GM21526 (cell line): ENCODE results near the gene ADAMTS15.

Experiments used
- ATAC-seq: cut with Tn5 transposase; IDR thresholded peaks from one replicate; pipeline ENCODE4 v1.9.1; 2021; ENCODE audit warnings: moderate library complexity; ENCODE audit not compliant: unreplicated experiment, low FRiP score

The ADAMTS15 gene

DNA sequence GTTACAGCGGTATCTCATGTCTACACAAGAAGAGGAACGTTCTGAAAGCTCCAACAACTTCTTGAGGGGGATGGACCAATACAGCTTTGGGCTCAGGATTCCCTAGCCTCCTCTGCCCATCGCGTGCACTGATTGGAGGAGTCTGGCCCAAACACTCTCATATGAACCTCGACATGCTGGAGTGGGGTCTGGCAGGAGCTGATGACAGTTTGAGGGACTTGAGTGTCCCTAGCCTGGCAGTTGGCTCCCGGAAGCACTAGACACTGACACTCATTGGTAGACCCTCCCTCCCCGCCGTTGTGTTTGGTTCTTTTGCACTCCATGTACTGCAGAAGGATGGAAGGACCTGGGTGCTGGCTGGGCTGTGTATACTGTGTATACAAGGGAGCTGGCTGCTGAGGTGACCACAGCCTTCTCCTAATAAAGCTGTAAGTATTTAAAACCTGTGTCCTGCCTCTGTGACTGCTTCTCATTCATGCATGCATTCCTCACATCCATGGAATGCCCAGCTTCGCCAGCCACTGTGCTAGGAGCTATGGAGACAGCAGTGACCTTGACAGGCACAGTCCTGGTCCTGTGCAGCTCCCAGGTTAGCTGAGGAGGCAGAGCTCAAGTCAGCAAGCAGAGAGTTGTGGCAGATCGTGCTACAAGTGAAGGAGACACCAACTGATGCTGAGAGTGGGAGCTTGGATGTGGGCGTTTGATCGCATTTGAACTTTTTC lies 27.9 kb downstream of the ADAMTS15 start:
- ATAC-seq, result no peak

DNA sequence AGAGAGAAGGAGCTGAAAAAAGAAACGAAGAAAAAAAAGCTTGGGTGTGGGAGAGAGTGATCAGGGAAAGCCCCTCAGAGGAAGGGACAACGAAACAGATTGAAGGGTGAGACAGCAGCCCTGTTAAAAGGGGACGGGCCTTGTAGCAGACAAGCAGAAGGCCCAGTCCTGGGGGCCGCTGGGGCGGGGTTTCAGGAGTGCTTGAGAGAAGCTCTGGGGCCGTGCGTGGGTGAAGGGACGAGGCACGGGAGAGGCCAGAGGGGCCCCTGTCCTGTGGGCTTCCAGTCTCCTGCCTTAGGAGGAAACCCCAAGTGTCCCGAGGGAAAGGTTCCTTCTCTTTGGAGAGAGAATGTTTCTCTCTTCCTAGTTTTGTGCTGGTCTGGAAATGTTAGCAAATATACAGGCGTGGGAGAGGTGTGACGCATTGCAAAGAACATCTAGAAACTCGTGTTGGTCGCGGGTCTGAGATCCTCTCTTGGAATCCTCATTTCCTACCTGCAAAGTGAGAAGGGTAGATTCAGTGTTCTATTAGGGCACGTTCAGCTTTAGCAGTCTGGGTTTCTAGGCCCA lies 28.6 kb downstream of the ADAMTS15 start:
- no peak for ATAC-seq

DNA sequence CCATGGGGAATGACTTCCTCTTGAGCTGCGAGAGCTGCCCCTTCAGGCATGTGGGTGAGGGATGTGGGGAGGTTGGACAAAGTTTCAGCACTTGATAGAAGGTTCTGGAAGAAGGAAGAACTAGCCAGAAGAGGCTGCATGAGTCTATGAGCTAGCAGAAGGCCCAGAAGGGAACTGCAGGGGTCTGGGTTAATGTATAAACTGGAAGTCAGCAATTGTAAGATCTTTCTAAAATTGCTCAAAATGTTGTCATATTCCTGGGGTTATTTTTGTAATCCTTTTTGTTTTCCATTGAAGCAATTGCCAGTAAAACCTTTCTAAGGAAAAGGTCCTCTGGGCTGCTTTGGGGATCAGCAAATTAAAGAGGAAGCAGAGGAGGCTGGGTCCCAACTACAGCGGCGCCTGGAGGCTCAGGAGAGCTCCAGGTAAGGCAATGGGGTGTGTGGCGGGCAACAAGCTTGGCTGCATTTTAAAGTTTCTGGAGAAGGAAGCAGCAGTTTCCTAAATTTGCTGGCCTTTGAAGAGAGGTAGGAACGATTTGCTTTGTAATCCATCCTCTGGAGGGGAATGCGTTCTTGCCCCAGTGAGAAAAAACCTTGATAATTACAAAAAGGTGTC lies 29.2 kb downstream of the ADAMTS15 start:
- no peak for ATAC-seq

DNA sequence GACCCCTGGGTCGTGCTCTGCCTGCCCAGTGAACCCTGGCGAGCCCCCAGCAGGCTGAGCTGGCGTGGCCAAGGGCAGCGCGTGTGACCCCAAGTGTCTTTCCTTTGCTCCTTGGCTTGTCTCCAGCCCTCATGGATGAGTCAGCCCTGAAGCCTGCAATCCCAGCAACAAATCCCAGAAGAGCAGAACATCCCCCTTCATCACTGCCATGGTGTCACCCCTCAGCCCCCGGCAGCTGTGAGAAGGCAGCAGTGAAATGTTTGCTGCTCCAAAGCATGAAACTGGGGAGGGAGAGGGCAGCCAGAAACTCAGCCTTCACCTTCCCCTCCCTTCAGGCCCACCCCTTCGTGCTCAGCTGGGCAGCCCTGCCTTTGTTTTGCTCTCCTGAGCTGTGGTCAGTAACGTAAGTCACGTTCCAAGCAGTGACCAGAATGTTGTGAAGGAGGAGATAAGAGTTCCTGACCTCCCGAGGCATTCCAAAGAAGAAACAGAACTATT lies 29.8 kb downstream of the ADAMTS15 start:
- no peak for ATAC-seq

DNA sequence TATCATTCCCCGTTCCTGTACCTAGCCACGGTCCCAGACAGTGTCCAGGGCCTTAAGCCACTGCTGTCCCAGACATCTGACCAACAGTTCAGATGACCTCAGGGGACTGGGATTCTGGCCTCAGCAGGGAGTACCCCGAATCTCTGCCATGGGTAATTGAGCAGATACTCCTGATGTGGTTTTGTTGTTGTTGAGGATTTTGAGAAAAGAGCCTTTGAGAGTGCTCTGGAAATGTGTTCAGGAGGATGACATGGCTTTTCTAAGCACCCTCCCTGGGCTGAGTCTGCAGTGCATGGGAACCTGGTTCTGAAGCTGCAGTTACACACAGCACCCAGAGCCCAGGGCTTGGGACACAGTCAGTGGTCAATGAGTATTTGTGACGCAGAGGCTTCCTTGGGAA lies 30.4 kb downstream of the ADAMTS15 start:
- no peak for ATAC-seq

DNA sequence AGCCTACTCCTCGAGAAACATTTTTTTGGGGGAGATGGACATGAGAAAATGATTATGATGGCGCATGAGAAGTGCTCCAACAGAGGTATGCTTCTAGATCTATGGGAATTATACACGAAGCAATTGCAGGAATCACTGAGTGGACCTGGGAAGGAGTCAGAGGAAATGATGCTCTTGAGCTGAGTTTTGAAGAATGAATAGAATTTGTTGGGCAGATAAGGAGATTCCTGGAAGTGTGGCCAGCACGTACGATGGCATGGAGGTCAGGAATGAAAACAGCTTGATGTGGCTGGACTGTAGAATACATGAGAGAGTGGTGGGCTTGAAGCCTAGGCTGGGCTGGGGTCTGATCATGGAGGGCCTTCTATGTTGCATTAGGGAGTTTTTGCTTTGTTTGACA lies 31.7 kb downstream of the ADAMTS15 start:
- ATAC-seq, result no peak

DNA sequence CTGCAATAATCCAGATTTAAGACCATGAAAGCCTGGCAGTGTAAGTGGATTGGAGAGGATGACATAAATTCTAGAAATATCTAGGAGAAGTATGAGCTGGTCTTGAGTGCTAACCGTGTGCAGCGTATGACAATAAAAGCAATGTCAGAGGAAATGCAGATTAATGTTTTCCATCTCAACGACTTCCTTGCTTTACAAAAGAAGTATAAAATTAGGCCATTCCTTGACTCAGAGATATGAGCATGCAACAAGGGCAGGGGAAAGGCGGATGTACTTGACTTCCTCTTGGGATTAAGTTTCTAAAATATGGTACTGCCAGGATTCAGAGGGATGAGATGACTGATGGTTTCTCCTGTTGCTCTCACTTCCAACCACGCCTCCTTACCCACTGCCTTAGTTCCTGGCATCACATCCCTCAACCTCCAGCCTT lies 32.3 kb downstream of the ADAMTS15 start:
- ATAC-seq, result no peak

DNA sequence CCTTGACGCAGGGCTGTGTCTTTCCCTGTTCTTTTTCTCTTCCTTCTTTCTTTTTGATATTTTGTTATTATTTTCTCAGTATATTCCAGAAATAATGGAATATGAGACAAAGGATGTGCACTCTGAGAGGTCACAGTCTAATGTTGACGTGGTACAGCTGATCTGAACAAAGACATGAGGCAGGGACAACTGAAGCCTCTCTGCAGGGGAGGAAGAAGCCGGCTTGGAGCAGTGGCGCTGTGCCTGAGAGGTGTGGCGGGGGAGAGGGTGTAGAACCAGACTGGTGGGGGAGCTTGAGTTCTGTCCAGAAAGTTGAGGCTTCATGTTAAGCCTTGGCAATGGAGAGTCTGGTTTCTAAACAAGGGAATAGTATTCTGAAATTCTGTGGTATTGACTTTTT lies 34.7 kb downstream of the ADAMTS15 start:
- ATAC-seq, result no peak

DNA sequence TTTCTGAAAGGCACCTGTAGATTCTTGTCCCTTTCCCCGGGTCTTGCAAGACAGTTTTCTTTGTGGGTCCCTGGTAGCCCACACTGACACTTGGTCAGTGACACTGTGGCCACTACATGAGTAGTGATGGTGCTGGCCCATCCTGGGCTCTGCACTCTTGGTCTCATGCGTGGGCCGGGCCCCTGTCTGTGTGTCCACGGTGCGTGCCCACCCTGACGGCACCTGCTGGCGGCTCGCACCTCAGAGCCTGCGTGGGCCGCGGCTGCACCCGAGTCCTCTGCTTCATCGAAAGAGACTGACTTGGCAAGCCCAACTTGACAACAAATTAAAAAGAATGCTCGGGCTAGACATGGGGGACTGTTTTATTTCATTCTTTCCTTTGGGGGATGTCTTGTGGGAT lies 37.5 kb downstream of the ADAMTS15 start:
- ATAC-seq, result no peak

DNA sequence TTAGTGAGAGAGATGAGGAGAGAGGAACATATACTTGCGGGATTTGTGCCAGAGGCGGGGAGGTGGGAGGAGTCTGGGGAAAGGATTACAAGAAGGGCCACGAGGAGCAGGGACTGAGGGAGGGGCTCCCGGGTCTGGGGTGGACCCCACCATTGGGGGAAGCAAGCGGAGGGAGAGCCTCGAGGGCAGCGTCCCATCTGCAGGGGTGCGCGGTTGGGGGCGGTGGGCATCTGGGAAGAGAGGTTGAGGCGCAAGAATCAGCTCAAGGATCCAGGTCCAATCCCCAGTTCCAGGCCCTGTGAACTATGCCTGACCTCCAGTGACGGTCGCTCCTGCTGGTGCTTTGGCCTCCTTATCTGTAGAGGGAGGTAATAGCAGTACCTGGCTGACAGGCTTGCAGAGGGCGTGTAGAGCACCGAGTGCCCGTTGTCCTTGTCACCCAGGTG lies 38.0 kb downstream of the ADAMTS15 start:
- no peak for ATAC-seq

DNA sequence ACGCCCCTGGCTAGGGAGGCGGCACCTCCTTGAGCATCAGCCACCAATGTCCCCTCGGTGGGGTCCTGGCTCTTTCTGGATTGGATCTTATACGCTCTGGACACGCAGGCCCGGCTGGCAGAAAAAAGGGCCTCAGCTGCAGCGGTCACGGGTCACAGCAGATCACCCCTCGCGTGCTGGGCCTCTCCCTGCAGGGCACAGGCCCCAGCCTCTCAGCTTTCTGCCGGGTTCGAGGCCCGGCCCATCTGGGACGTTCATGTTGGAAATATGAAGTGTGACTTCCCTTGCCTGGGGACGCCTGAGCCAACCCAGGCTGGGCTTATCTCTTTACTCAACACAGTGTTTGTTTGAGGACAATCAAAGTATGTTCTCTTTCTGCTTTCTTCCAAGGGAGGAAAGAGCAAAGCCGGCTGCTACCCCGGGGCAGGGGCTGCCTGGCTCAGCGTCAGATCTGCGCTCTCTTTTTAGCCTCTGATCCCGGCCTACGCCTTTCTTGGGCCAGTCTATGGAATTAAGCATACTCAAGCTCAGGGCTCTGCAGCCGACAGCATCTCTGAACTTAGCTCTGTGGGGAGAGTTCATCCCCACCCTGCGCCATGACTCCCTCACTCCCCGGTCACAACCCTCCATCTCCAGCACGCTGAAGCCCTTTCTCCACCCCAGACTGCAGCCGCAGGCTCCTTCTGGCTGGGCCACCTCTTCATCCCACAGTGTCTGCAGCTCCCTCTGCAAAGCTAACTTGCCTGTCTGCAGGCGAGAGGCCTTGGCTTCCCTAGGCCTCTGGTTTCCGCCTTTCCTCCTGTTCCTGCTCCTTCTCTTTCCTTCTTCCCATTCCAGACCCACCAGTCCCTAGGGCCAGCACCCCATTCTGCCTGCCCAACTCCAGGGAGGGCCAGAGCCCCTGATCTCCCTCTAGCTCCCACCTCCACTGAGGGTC lies 38.8 kb downstream of the ADAMTS15 start:
- ATAC-seq, result no peak

DNA sequence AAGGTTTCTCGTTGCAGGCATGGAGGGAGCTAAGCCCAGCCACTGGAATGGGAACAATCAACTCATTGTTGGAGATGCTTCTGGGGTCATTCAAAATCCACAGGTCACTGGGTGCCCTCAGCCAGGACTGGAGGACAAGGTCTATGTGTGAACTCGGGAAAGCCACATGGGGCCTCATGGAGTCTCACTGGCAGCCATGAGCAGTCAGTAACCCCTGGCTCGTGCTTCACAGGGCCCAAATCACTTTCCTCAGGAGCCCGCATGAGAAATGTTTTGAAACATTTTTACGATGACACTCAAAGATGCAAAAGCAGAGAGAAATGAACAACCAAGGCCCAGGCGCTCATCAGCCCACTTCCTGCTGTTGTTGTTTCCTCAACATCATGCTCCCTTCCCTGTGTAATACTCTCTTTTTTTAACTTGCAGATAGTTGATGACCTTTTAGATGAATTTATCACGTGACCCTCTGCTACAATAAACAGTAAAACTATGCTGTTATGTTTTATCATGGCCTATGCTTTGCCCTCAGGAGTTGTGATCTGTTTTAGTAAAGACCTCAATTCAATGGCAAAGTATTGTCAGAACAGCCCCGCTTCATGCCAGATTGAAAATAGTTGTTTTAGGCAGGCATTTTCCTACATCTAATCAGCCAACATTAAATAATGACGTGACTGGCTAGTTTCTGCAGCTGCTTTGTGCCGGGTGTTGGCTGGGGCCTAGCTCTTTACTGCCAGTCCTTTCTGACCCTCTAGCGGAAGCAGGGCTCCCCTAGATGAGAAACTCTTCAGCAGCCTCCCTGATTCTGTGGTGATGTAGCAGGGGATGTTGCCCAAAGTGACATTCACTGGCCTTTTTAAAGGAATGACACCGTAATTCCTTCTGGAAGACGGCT lies 39.7 kb downstream of the ADAMTS15 start:
- no peak for ATAC-seq

DNA sequence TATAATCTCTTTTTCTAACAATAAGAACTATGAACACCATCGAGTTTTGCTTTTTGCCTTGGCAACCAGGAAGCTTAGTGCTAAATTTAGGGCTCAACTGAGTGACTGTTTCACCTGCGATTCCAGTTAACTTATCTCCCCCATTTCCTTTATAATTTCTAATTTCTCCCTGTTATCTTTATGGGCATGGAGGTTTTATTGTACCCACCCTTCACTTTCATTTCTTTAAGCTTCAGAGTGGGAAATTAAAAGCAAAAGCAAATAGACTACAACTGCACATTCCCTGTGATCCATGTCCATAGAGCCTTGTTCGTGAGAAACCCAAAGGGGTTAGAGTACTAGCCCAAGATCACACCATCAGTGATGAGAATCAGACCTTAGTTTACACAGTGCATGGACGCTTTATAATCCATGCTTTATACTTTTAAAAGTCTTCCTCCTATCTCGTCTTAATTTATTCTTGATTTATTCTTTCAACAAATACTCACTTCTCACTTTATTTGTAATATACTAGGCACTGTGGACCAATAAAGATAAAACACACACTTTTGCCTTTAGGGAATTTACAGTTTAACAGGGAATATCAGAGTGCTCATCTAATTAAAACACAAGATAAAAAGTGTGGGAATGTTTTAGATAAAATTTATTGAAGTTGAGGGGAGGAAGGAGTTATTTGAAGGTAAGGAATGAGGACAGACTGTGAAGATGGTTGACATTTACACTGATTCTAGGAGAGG lies 40.6 kb downstream of the ADAMTS15 start:
- ATAC-seq, result no peak

DNA sequence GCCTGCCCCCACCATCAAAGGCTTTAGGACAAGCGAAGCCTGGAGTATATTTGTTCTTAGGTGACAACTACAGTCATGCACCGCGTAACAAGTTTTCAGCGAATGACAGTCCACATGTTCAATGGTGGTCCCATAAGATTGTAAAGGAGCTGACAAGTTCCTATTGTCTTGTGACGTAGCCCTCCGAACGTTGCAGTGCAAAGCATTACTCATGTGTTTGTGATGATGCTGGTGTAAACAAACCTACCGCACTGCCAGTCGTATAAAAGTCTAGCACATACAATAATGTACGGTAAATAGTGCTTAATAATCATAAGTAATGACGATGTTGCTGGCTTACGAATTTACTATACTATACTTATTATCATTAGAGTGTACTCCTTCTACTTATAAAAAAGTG lies 41.3 kb downstream of the ADAMTS15 start:
- no peak for ATAC-seq

DNA sequence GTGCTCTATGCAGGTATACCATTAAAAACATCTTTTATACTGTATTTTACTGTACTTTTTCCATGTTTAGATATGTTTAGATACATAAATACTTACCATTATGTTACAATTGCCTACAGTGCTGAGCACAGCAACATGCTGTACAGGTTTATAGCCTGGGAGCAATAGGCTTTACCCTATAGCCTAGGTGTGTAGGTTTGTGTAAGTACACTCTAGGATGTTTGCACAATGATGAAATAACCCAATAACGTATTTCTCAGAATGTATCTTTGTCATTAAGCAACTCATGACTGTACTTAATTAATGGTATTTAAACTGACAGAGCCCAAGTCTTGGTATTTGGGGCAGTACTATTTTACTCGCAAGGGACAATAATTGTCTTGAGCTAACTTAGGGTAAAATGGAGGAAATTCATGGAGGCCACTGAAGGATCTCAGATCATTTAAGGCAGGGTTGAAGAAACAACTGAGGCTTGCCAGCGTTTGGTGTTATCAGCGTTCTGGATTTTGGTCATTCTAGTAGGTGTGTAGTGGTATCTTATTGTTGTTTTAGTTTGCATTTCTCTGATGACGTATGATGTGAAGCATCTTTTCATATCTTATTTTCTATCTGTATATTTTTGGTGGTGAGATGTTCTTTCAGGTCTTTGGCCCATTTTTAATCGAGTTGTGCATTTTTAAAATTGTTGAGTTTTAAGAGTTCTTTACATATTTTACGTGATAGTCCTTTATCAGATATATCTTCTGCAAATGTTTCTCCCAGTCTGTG lies 42.4 kb downstream of the ADAMTS15 start:
- ATAC-seq, result no peak

DNA sequence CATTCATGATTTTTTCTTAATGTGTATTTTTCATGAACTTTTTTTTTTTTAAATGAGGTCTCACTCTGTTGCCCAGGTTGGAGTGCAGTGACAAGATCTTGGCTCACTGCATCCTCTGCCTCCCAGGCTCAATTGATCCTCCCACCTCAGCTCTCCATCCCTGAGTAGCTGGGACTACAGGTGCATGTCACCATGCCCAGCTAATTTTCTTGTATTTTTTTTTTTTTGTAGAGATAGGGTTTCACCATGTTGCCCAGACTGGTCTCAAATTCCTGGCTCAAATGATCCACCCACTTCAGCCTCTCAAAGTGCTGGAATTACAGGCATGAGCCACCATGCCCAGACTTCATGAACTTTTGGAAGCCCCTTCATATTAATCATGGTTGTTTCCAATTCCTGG lies 49.7 kb downstream of the ADAMTS15 start:
- ATAC-seq, result no peak

DNA sequence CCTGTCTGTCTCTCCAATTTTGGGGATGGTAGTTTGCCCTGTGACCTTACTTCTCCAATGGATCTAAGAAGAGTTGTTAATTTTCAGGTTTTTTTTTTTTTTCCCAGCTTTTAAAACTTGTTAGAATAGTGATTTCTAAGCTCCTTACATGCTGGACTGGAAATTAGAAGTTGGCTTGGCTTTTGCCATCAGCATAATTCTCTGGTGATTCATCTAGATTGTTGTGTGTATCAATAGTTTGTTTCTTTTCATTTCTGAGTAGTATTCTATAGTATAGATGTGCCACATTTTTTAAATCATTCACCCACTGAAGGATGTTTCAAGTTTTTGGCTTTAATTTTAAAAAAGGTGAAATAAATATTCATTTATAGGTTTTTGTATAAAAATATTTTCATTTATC lies 51.4 kb downstream of the ADAMTS15 start:
- ATAC-seq, result no peak

DNA sequence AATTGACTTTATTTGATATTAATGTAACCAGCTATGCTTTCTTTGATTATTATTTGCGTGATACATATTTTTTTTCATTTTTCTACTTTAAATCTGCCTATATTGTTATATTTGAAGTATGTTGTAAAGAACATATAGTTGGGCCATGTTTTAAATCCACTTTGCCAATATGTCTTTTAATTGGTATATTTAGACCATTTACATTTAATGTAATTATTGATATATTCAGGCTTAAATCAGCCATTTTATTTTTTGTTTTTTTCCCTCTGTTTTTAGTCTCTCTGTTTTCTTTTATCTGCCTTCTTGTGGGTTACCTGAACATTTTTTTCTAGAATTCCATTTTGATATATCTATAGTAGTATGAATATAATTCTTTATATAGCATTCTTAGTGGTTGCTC lies 55.9 kb downstream of the ADAMTS15 start:
- no peak for ATAC-seq
